Effector memory CD8-positive, alpha-beta T cell (primary cell): Measurements from ENCODE around the gene BCAN.
A peak's percentile ranks its signal among the peaks of the same experiment; 100 is the strongest.

Experiments used
- ATAC-seq: fragments of 150-1000 bp; cut with Tn5 transposase; replicated peaks from 2 replicates; pipeline ENCODE4 v1.10.0; 2021; ENCODE audit warnings: mild to moderate bottlenecking, moderate library complexity
- DNase-seq, 3 experiments: peaks; one replicate each; pipeline ENCODE4 v3.0.0; 2021
- H3K27ac Mint-ChIP-seq, 2 donors: one replicate each; pipeline ENCODE4 v1.8.0; 2022; ENCODE audit warnings: mild to moderate bottlenecking in 2 of 2, mixed read lengths in 2 of 2, moderate library complexity in 2 of 2
- H3K27me3 Mint-ChIP-seq, 2 donors: one replicate each; pipeline ENCODE4 v1.8.0; 2022; ENCODE audit warnings: mixed read lengths in 2 of 2
- H3K36me3 Mint-ChIP-seq: one replicate; pipeline ENCODE4 v1.8.0; 2022; ENCODE audit warnings: mild to moderate bottlenecking, moderate library complexity, mixed read lengths; ENCODE audit not compliant: insufficient read depth
- H3K4me1 Mint-ChIP-seq, 2 donors: one replicate each; pipeline ENCODE4 v1.8.0; 2022; ENCODE audit warnings: low read depth in 2 of 2, mixed read lengths in 2 of 2
- H3K4me3 Mint-ChIP-seq, 2 donors: one replicate each; pipeline ENCODE4 v1.8.0; 2022; ENCODE audit warnings: mild to moderate bottlenecking in 2 of 2, mixed read lengths in 2 of 2, moderate library complexity in 2 of 2
- H3K9me3 Mint-ChIP-seq, 2 donors: one replicate each; pipeline ENCODE4 v1.8.0; 2022; ENCODE audit warnings: mixed read lengths in 2 of 2

The BCAN gene

DNA sequence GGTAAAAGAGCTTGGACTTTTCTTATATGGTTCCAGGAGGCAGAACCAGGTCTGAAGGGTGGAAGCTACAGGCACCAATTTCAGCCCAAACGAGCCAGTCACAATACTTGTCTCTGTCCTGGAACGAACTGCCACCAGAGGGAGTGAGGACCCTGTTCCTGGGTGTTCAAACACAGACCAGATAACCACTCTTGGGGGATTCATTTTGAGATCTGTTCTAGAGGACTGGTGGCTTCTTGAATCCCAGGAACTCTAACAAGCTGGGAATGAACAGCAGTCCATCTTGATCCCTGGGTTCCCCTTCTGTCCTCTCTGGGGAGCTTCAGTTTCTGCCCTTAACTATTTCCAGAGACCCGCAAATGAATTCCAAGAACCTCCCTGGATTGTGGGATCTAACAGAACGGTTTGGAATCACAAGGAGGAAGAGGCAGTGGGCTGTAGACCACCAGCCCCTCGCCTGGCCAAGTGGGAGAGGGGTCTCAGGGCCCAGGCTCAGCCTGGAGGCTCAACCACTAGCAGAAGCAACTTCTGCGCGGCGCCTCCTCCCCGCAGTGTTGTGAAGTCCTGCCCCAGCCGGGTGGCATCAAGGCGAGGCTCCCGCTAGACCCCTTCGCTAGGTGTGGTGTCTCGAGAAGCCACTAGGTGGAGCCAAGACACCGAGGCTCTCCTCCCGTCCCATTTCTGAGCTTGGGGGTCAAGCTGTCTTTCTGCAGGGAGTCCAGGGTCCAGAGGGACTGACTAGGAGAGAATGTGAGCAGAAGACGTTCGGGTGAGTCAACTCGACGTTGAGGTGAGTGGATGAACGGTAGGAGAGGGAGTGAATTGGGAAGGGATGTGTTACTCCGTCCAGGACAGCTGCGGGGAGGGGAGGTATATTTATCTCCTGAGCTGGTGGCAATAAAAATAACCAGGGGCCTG is 47.4 kb downstream of the BCAN start:
- DNase-seq = peak; percentile 72 to 74 (median 72)
- Mint-ChIP-seq H3K27me3 (peaks cover 60 to 80% of the 10 kb centered on the region in 2 donors), H3K4me3 (peak overlapping the region in 1 of 2 donors; percentile 20), H3K4me1 (peaks cover 20% of the 10 kb centered on the region in 2 donors), H3K9me3 (no peaks in the 10 kb centered on the region), H3K27ac (peak overlapping the region in 1 of 2 donors; percentile 1), H3K36me3 (peaks cover 4% of the 10 kb centered on the region)
- ATAC-seq = peak; percentile 98

DNA sequence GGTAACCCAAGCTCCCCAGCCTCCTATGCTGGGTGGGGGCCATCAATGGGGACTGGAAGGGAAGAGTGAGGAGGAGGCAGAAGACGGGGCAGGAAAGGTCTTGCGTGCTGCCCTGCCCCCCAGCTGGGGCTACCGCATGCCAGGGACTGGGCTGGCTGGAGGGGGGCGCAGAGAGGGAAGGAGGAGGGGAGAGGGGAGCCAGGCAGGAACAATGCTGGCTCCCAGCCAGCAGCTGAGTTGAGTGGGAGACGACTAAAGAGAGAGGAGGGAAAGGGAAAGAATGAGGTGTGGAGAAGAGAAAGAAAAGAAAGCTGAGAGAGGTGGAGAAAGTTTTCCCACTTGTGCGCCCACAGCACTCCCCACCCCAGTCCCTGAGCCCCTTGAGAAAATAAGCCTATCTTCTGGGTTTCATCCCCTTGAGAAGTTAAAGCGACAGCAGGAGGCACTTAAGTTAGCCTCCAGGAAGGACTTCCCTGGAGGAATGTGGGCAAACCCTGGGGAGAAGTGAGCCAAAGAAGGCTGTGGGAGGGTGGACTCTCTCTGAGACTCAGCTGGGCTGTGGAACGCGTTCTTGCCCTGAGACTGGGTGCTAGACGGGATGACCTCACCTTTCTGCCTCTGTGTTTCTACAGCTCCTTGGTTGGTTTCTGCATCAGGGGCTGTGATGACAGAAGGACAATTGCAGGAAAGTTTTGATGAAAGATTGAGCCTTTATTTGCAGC is 48.2 kb downstream of the BCAN start:
- H3K4me1 Mint-ChIP-seq = peaks cover 19 to 20% of the 10 kb centered on the region in 2 donors
- H3K36me3 Mint-ChIP-seq = no peaks in the 10 kb centered on the region
- DNase-seq (no peak), ATAC-seq (no peak)
- H3K9me3 Mint-ChIP-seq = no peaks in the 10 kb centered on the region
- peaks cover 59 to 80% of the 10 kb centered on the region in 2 donors for H3K27me3 Mint-ChIP-seq
- peak overlapping the region in 1 of 2 donors; percentile 1 for H3K27ac Mint-ChIP-seq
- H3K4me3 Mint-ChIP-seq = no peak overlapping the region

DNA sequence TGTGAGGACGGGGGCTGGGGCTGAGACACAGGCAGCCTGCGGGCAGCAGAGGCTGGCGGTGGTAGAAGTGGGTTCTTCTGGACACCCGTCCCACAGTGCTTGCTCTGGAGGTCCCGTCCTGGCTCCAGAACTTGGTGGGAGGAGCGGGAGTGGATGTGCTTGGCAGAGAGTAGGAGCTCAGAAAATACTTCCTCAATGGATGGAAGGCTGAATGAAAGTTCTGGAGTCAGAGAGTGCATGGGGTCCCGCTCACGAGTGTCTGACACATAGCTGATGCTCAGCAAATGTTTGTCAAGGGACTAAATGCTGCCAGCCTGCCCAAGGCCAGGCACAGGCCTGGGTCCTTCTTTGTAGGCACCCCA is 48.7 kb downstream of the BCAN start:
- Mint-ChIP-seq H3K27ac (no peak overlapping the region), H3K4me1 (peaks cover 19 to 20% of the 10 kb centered on the region in 2 donors), H3K4me3 (no peak overlapping the region), H3K27me3 (peaks cover 59 to 74% of the 10 kb centered on the region in 2 donors), H3K9me3 (no peaks in the 10 kb centered on the region), H3K36me3 (no peaks in the 10 kb centered on the region)
- DNase-seq (no peak), ATAC-seq (no peak)

DNA sequence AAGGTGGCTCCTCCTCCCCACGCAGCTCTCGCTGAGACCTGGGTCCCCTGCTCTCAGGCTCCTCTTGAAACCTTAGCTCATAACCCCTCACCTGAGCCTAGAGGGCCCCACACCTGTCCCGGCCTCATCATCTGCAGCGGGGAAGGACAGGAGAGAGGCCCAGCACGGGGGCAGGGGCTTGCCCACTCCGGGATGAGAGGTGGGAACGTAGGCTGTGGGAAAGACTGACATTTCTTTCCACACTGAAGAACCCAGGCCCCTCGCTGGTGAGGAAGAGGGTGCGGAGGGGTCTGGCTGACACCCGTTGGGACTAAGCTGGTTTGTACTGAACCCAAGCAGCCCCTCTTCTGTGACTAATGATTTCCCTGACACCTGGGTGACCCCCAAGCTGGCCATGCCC is 49.3 kb downstream of the BCAN start:
- ATAC-seq (no peak), DNase-seq (no peak)
- H3K4me1 Mint-ChIP-seq = peaks cover 19 to 20% of the 10 kb centered on the region in 2 donors
- H3K27me3 Mint-ChIP-seq = peaks cover 59 to 74% of the 10 kb centered on the region in 2 donors
- no peak overlapping the region for H3K27ac Mint-ChIP-seq
- no peak overlapping the region for H3K4me3 Mint-ChIP-seq
- H3K36me3 Mint-ChIP-seq = no peaks in the 10 kb centered on the region
- no peaks in the 10 kb centered on the region for H3K9me3 Mint-ChIP-seq

GRCh38 chr1:156691665-156692440 is 49.9 kb downstream of the BCAN start:
- DNase-seq (no peak), ATAC-seq (no peak)
- Mint-ChIP-seq H3K27me3 (peaks cover 65 to 81% of the 10 kb centered on the region in 2 donors), H3K27ac (no peak overlapping the region), H3K36me3 (no peaks in the 10 kb centered on the region), H3K4me1 (peaks cover 19 to 20% of the 10 kb centered on the region in 2 donors), H3K4me3 (no peak overlapping the region), H3K9me3 (no peaks in the 10 kb centered on the region)

GRCh38 chr1:156692441-156692924 is 50.6 kb downstream of the BCAN start:
- H3K36me3 Mint-ChIP-seq = no peaks in the 10 kb centered on the region
- H3K4me1 Mint-ChIP-seq = peaks cover 19 to 20% of the 10 kb centered on the region in 2 donors
- peaks cover 71 to 87% of the 10 kb centered on the region in 2 donors for H3K27me3 Mint-ChIP-seq
- H3K4me3 Mint-ChIP-seq = no peak overlapping the region
- H3K27ac Mint-ChIP-seq = no peak overlapping the region
- no peak for DNase-seq
- ATAC-seq = no peak
- H3K9me3 Mint-ChIP-seq = no peaks in the 10 kb centered on the region

GRCh38 chr1:156692925-156693847 is 51.3 kb downstream of the BCAN start:
- Mint-ChIP-seq H3K4me3 (no peak overlapping the region), H3K9me3 (no peaks in the 10 kb centered on the region), H3K27ac (no peak overlapping the region), H3K36me3 (no peaks in the 10 kb centered on the region), H3K27me3 (peaks cover 75 to 91% of the 10 kb centered on the region in 2 donors), H3K4me1 (peaks cover 19 to 20% of the 10 kb centered on the region in 2 donors)
- ATAC-seq (peak; percentile 9), DNase-seq (peak in 1 of 3 experiments; percentile 21)

DNA sequence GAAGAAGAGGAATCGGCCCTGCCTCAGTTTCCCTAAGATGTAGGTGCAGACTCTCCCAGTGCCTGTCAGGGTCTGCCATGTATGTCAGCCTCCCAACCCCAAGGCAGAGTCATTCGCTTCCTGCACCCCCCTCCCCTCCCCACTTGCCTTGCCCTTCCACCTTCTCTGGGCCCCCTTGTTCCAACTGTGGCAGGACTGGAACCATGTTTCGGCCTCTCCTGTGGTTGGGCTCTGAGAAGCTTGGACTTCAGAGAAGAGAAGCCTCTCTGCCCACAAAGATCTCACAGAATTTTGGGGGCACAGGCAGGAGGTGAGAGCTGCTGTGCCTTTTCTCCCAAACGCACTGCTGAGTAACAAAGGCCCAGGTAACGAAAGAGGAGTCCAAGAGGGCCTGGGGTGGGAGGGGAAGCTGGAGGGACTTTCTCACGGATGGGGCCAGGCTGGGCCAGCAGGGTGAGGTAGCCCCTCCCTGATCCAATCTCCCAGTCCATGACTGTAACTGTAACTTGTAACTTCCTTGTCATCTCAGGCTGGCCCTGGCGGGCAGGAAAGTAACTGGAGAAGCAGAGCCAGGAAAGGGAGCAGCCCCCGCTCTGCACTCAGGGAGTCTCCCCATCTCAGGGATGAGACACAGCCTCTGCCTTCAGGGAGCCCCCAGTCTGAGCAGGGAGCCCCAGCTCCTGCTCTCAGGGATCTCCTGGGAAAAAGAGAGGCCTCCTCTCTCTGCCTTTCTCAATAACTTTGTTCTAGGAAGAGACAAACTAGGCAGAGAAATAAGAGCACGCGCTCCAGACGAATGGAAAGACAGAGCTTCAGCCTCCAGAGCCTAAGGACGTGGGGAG is 52.2 kb downstream of the BCAN start:
- H3K27ac Mint-ChIP-seq = no peak overlapping the region
- DNase-seq (no peak), ATAC-seq (no peak)
- H3K27me3 Mint-ChIP-seq = peaks cover 75 to 91% of the 10 kb centered on the region in 2 donors
- H3K9me3 Mint-ChIP-seq = no peaks in the 10 kb centered on the region
- H3K4me1 Mint-ChIP-seq = peaks cover 19 to 20% of the 10 kb centered on the region in 2 donors
- no peak overlapping the region for H3K4me3 Mint-ChIP-seq
- H3K36me3 Mint-ChIP-seq = no peaks in the 10 kb centered on the region

DNA sequence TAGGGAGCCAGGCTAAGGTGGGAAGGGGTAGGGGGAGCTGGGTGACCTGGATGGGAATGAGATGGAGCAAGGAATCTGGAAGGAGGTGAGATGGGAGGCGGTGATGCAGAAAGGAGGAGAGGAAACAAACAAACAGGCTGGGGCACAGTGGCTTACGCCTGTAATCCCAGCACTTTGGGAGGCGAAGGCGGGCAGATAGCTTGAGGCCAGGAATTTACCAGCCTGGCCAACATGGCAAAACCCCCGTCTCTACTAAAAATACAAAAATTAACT is 52.7 kb downstream of the BCAN start:
- H3K27me3 Mint-ChIP-seq = peaks cover 76 to 91% of the 10 kb centered on the region in 2 donors
- ATAC-seq (no peak), DNase-seq (no peak)
- H3K27ac Mint-ChIP-seq = no peak overlapping the region
- no peaks in the 10 kb centered on the region for H3K9me3 Mint-ChIP-seq
- no peaks in the 10 kb centered on the region for H3K36me3 Mint-ChIP-seq
- H3K4me3 Mint-ChIP-seq = no peak overlapping the region
- H3K4me1 Mint-ChIP-seq = peaks cover 16 to 17% of the 10 kb centered on the region in 2 donors

DNA sequence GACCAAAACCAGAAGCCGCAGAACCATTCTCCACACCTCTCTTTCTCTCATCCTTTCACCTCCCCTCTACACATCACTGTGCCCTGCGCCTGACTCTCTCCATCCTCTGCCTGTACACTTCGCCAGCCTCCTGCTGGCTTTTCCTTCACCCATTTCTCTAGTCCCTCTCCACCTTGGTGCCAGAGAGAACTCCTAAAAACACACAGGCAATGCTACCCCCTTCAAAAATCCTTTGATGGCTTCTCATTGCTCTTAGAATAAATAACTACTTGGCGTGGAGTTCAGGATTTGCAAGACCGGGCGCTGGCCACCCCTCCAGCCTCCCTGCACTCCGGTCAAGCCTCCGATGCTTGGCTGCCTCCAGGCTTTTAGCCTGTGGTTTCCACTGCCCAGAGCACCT is 54.8 kb downstream of the BCAN start:
- no peak for DNase-seq
- H3K36me3 Mint-ChIP-seq = peaks cover 4% of the 10 kb centered on the region
- H3K4me1 Mint-ChIP-seq = peaks cover 14% of the 10 kb centered on the region in 2 donors
- no peaks in the 10 kb centered on the region for H3K9me3 Mint-ChIP-seq
- no peak overlapping the region for H3K4me3 Mint-ChIP-seq
- peaks cover 62 to 91% of the 10 kb centered on the region in 2 donors for H3K27me3 Mint-ChIP-seq
- ATAC-seq = no peak
- no peak overlapping the region for H3K27ac Mint-ChIP-seq

DNA sequence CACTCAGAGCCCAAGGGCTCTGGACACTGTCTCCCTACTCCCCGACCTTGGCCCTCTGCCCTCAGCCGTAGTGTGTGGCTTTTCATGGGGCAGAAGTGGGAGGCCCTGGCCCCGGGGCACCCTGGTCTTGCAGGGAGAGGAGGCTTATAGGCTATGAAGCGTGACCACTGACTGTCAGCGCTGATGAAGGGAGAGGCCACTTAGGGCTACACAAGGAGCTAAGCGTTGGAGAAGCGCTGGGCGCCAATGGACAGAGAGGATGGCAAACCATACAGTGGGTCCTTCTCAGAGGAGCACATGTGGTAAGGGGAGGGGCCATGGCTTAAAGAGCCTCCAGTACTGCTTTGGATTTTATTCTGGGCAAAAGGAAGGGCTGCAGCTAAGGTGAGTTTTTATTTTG is 55.6 kb downstream of the BCAN start:
- Mint-ChIP-seq H3K27me3 (peaks cover 55 to 84% of the 10 kb centered on the region in 2 donors), H3K4me3 (no peak overlapping the region), H3K9me3 (no peaks in the 10 kb centered on the region), H3K27ac (no peak overlapping the region), H3K36me3 (peaks cover 5% of the 10 kb centered on the region), H3K4me1 (peaks cover 7 to 9% of the 10 kb centered on the region in 2 donors)
- DNase-seq (no peak), ATAC-seq (no peak)

DNA sequence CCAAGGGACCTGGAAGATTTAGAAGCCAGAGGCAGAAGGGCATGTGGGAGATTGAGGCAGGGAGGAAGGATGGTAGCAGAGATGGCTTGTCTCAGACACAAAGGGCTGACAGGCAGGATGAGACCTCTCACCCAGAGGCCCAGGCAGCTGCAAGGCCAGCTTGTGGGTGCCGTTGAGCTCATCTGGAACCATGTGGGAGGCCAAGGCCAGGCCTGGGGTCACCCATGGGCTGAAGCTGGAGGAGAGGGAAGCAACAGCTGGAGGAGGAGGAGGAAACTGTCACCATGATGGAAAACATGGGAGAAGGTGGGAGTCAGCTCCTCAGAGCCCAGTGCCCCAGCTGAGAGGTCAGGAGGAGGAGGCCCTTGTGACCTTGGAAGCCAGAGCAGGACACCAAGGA is 57.1 kb downstream of the BCAN start:
- Mint-ChIP-seq H3K4me3 (no peak overlapping the region), H3K27ac (no peak overlapping the region), H3K36me3 (peaks cover 8% of the 10 kb centered on the region), H3K9me3 (no peaks in the 10 kb centered on the region), H3K27me3 (peaks cover 40 to 83% of the 10 kb centered on the region in 2 donors), H3K4me1 (no peaks in the 10 kb centered on the region)
- DNase-seq = no peak
- ATAC-seq = no peak
